ENCODE data around the gene MTCL1. TPM values are rescaled to one million over a fixed set of nuclear protein-coding genes. Genes with fewer than 3 reads are reported as not detected.

The MTCL1 gene
- total and polyA plus RNA-seq, 10 of the 15 experiments (the other 5 are each of a cell fraction or from before 2014, with no cell fraction given), result 0.03 to 0.36 (median 0.13) TPM; not detected in 4

DNA sequence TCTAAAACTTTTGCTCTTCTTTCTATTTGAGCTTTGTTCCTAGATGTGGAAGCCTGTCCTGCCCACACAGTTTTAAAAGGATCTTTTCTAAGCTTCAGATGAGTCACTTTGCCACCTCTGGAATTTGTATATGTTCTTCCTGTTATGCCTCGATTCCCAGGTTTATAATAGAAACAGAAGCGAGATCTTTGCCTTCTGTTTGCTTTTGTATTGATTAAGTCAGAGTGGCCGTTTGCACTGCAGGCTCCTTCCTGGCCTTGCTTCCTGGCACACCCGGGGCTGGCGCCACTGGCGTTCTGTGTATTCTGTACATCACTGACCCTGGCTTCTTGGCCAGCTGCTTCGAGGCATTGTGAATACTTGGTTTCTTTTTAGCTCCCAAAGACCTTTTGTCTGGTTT lies 91.8 kb downstream of the MTCL1 start:
- ChIA-PET RAD21 (ENCODE audit: unreplicated experiment) (no interaction called here), POLR2A (no interaction called here), CTCF (no interaction called here), SMC1A (ENCODE audit: uncharacterized antibody, unreplicated experiment) (no interaction called here)
- Histone ChIP-seq H4K20me1 (ENCODE audit: control insufficient read depth, insufficient read depth) (no peaks in the 10 kb centered on the region), H3K4me2 (ENCODE audit: control insufficient read depth, insufficient read depth) (no peak overlapping the region), H3K36me3 (ENCODE audit: control insufficient read depth in 2 of 2, insufficient read depth in 2 of 2, low read length in 1 of 2) (no peaks in the 10 kb centered on the region), H3K79me2 (ENCODE audit: control insufficient read depth, insufficient read depth, low read length) (no peaks in the 10 kb centered on the region), H3K9ac (ENCODE audit: control insufficient read depth, insufficient read depth, low read length) (no peak overlapping the region), H3K9me3 (replicated peaks; ENCODE audit: control insufficient read depth, insufficient read depth, low read length) (no peaks in the 10 kb centered on the region), H3K4me3 (no peak overlapping the region), H3K4me1 (ENCODE audit: control insufficient read depth, insufficient read depth, low read length) (no peaks in the 10 kb centered on the region), H2AFZ (ENCODE audit: control insufficient read depth, low read depth, low read length) (no peak overlapping the region), H3K27ac (ENCODE audit: control insufficient read depth, insufficient read depth) (no peak overlapping the region), H3K27me3 (replicated peaks in 1 of 2; ENCODE audit: control insufficient read depth in 2 of 2, insufficient read depth in 2 of 2, low read length in 1 of 2) (peaks cover 0 to 4% of the 10 kb centered on the region in 2 experiments; a peak in 2 of 4 replicates)
- ATAC-seq (no peak), DNase-seq (ENCODE audit: low read depth, low spot score) (no peak), FAIRE-seq (no peak)
- no TSS peak for BruUV-seq (replicated peaks)
- TF ChIP-seq YBX1 (IDR thresholded peaks at IDR 0.05) (no peak), POLR2AphosphoS5 (IDR thresholded peaks at IDR 0.05; ENCODE audit: low read length) (no peak), NR2F1 (conservative IDR thresholded peaks at IDR 0.05) (no peak), TCF12 (IDR thresholded peaks at IDR 0.05; ENCODE audit: low read depth, low read length) (no peak), CBFB (IDR thresholded peaks at IDR 0.05; ENCODE audit: low read depth) (no peak), RAD51 (IDR thresholded peaks at IDR 0.05) (no peak), BMI1 (IDR thresholded peaks at IDR 0.05; ENCODE audit: borderline replicate concordance) (no peak), LARP7 (IDR thresholded peaks at IDR 0.05) (no peak), KDM1A (IDR thresholded peaks at IDR 0.05; ENCODE audit: borderline replicate concordance) (no peak), TCF7 (IDR thresholded peaks at IDR 0.05; ENCODE audit: borderline replicate concordance) (no peak), MTA2 (IDR thresholded peaks at IDR 0.05; ENCODE audit: low read depth) (no peak)
- TF ChIP-seq, protein P1, sequence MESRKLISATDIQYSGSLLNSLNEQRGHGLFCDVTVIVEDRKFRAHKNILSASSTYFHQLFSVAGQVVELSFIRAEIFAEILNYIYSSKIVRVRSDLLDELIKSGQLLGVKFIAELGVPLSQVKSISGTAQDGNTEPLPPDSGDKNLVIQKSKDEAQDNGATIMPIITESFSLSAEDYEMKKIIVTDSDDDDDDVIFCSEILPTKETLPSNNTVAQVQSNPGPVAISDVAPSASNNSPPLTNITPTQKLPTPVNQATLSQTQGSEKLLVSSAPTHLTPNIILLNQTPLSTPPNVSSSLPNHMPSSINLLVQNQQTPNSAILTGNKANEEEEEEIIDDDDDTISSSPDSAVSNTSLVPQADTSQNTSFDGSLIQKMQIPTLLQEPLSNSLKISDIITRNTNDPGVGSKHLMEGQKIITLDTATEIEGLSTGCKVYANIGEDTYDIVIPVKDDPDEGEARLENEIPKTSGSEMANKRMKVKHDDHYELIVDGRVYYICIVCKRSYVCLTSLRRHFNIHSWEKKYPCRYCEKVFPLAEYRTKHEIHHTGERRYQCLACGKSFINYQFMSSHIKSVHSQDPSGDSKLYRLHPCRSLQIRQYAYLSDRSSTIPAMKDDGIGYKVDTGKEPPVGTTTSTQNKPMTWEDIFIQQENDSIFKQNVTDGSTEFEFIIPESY (IDR thresholded peaks at IDR 0.05), result no peak
- TF ChIP-seq, protein P2, sequence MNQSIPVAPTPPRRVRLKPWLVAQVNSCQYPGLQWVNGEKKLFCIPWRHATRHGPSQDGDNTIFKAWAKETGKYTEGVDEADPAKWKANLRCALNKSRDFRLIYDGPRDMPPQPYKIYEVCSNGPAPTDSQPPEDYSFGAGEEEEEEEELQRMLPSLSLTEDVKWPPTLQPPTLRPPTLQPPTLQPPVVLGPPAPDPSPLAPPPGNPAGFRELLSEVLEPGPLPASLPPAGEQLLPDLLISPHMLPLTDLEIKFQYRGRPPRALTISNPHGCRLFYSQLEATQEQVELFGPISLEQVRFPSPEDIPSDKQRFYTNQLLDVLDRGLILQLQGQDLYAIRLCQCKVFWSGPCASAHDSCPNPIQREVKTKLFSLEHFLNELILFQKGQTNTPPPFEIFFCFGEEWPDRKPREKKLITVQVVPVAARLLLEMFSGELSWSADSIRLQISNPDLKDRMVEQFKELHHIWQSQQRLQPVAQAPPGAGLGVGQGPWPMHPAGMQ (IDR thresholded peaks at IDR 0.05; ENCODE audit: borderline replicate concordance), result no peak
- TF ChIP-seq, protein P3, sequence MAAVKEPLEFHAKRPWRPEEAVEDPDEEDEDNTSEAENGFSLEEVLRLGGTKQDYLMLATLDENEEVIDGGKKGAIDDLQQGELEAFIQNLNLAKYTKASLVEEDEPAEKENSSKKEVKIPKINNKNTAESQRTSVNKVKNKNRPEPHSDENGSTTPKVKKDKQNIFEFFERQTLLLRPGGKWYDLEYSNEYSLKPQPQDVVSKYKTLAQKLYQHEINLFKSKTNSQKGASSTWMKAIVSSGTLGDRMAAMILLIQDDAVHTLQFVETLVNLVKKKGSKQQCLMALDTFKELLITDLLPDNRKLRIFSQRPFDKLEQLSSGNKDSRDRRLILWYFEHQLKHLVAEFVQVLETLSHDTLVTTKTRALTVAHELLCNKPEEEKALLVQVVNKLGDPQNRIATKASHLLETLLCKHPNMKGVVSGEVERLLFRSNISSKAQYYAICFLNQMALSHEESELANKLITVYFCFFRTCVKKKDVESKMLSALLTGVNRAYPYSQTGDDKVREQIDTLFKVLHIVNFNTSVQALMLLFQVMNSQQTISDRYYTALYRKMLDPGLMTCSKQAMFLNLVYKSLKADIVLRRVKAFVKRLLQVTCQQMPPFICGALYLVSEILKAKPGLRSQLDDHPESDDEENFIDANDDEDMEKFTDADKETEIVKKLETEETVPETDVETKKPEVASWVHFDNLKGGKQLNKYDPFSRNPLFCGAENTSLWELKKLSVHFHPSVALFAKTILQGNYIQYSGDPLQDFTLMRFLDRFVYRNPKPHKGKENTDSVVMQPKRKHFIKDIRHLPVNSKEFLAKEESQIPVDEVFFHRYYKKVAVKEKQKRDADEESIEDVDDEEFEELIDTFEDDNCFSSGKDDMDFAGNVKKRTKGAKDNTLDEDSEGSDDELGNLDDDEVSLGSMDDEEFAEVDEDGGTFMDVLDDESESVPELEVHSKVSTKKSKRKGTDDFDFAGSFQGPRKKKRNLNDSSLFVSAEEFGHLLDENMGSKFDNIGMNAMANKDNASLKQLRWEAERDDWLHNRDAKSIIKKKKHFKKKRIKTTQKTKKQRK (IDR thresholded peaks at IDR 0.05; ENCODE audit: low read depth, low read length), result no peak
- 26% methylated on average over 7 of the region's 7 CpGs for WGBS (ENCODE audit: insufficient coverage, insufficient replicate concordance, low lambda C conversion rate, missing lambda C conversion rate)
- in situ Hi-C loops (cut with MboI), result no loop called here
- intact Hi-C loops (cut with micrococcal nuclease; ENCODE audit: unreplicated experiment), result no loop called here

Measured in GM12878 (cell line).